Measurements from ENCODE around the gene KIAA0825. TPM values are rescaled to one million over a fixed set of nuclear protein-coding genes. Genes with fewer than 3 reads are reported as not detected.

Gene KIAA0825
- total RNA-seq, 2 experiments from 2014 or later = 0.19 to 0.32 TPM

GRCh38 chr5:94649874-94650273, 31.5 kb upstream of the KIAA0825 start:
- no peak overlapping the region for H3K4me3 ChIP-seq (ENCODE audit: low read depth, low read length, poor library complexity, severe bottlenecking)
- no peaks in the 10 kb centered on the region for H3K9me2 ChIP-seq (ENCODE audit: insufficient read depth, low read length)
- no peak overlapping the region for H3K4me2 ChIP-seq (ENCODE audit: low read length)
- intact Hi-C loops (cut with micrococcal nuclease; ENCODE audit: unreplicated experiment) = no loop called here
- BruUV-seq (replicated peaks) = no TSS peak
- no peak for TF ChIP-seq EZH2phosphoT487 (IDR thresholded peaks at IDR 0.05; ENCODE audit: borderline replicate concordance, low read depth, low read length)
- no peak for TF ChIP-seq CTCF (conservative IDR thresholded peaks at IDR 0.05; ENCODE audit: low read length)
- POLR2A ChIA-PET = interaction anchor here (0.5 to 0.7 kb wide), 3 partner anchors 9 to 888 kb away, joined by 3 read pairs; no protein-coding TSS in a partner anchor
- no peaks in the 10 kb centered on the region for H3K79me2 ChIP-seq (ENCODE audit: insufficient read depth, low read depth, low read length)
- no peaks in the 10 kb centered on the region for H4K20me1 ChIP-seq (ENCODE audit: insufficient read depth, low read length)
- H3K9me3 ChIP-seq (ENCODE audit: low read length) = peaks cover 1% of the 10 kb centered on the region; the same call in 1 of the 2 replicates
- no peak overlapping the region for H2AFZ ChIP-seq (ENCODE audit: low read length)
- no peak for DNase-seq (ENCODE audit: low spot score)
- H3K4me1 ChIP-seq (ENCODE audit: insufficient read depth, low read length, poor library complexity, severe bottlenecking) = no peaks in the 10 kb centered on the region
- H3K27ac ChIP-seq (ENCODE audit: low read depth, low read length, poor library complexity, severe bottlenecking) = no peak overlapping the region
- CTCF ChIA-PET (ENCODE audit: unreplicated experiment) = no interaction called here
- peaks cover 73% of the 10 kb centered on the region for H3K36me3 ChIP-seq (ENCODE audit: insufficient read depth, low read length)

- H4K20me1 ChIP-seq (ENCODE audit: insufficient read depth, low read length) = no peaks in the 10 kb centered on the region
- H3K9me3 ChIP-seq (ENCODE audit: low read length) = no peaks in the 10 kb centered on the region; the same call in 1 of the 2 replicates
- no TSS peak for BruUV-seq (replicated peaks)
- H3K36me3 ChIP-seq (ENCODE audit: insufficient read depth, low read length) = peaks cover 64% of the 10 kb centered on the region
- CTCF ChIA-PET (ENCODE audit: unreplicated experiment) = no interaction called here
- intact Hi-C loops (cut with micrococcal nuclease; ENCODE audit: unreplicated experiment) = no loop called here
- no peak for DNase-seq (ENCODE audit: low spot score)
- no peak overlapping the region for H3K4me2 ChIP-seq (ENCODE audit: low read length)
- H3K4me3 ChIP-seq (ENCODE audit: low read depth, low read length, poor library complexity, severe bottlenecking) = no peak overlapping the region
- peaks cover 7% of the 10 kb centered on the region; the same call in 1 of the 2 replicates for H3K79me2 ChIP-seq (ENCODE audit: insufficient read depth, low read depth, low read length)
- no peaks in the 10 kb centered on the region for H3K4me1 ChIP-seq (ENCODE audit: insufficient read depth, low read length, poor library complexity, severe bottlenecking)
- no peak overlapping the region for H3K27ac ChIP-seq (ENCODE audit: low read depth, low read length, poor library complexity, severe bottlenecking)
- H2AFZ ChIP-seq (ENCODE audit: low read length) = no peak overlapping the region
- H3K9me2 ChIP-seq (ENCODE audit: insufficient read depth, low read length) = no peaks in the 10 kb centered on the region
- no peak for TF ChIP-seq EZH2phosphoT487 (IDR thresholded peaks at IDR 0.05; ENCODE audit: borderline replicate concordance, low read depth, low read length)
- no peak for TF ChIP-seq CTCF (conservative IDR thresholded peaks at IDR 0.05; ENCODE audit: low read length)
- POLR2A ChIA-PET = interaction anchor here (0.5 to 1.3 kb wide), 2 partner anchors 12 to 37 kb away, joined by 3 to 4 read pairs; no protein-coding TSS in a partner anchor
These were observed 28.4 kb upstream of the KIAA0825 start for GRCh38 chr5:94646758-94647157.

- peaks cover 67% of the 10 kb centered on the region for H3K36me3 ChIP-seq (ENCODE audit: insufficient read depth, low read length)
- CTCF ChIA-PET (ENCODE audit: unreplicated experiment) = no interaction called here
- no peak overlapping the region for H2AFZ ChIP-seq (ENCODE audit: low read length)
- H3K79me2 ChIP-seq (ENCODE audit: insufficient read depth, low read depth, low read length) = peaks cover 7% of the 10 kb centered on the region; the same call in 1 of the 2 replicates
- H3K27ac ChIP-seq (ENCODE audit: low read depth, low read length, poor library complexity, severe bottlenecking) = no peak overlapping the region
- no TSS peak for BruUV-seq (replicated peaks)
- no peak overlapping the region for H3K4me3 ChIP-seq (ENCODE audit: low read depth, low read length, poor library complexity, severe bottlenecking)
- TF ChIP-seq EZH2phosphoT487 (IDR thresholded peaks at IDR 0.05; ENCODE audit: borderline replicate concordance, low read depth, low read length) = no peak
- TF ChIP-seq CTCF (conservative IDR thresholded peaks at IDR 0.05; ENCODE audit: low read length) = no peak
- peaks cover 8% of the 10 kb centered on the region; the same call in 1 of the 2 replicates for H3K9me3 ChIP-seq (ENCODE audit: low read length)
- H3K9me2 ChIP-seq (ENCODE audit: insufficient read depth, low read length) = no peaks in the 10 kb centered on the region
- POLR2A ChIA-PET = interaction anchor here (1.0 kb wide), 1 partner anchor 15 kb away, joined by 4 read pairs; no protein-coding TSS in a partner anchor
- no peaks in the 10 kb centered on the region for H3K4me1 ChIP-seq (ENCODE audit: insufficient read depth, low read length, poor library complexity, severe bottlenecking)
- DNase-seq (ENCODE audit: low spot score) = no peak
- H3K4me2 ChIP-seq (ENCODE audit: low read length) = no peak overlapping the region
- intact Hi-C loops (cut with micrococcal nuclease; ENCODE audit: unreplicated experiment) = no loop called here
- H4K20me1 ChIP-seq (ENCODE audit: insufficient read depth, low read length) = no peaks in the 10 kb centered on the region
These were observed 26.6 kb upstream of the KIAA0825 start for GRCh38 chr5:94645053-94645452.
